Ishikawa (cell line): ENCODE data around the gene AIG1.

Source experiments
- CEBPB ChIP-seq: IDR thresholded peaks from 2 replicates; pipeline ENCODE4 v1.6.1; 2012
- CREB1 ChIP-seq: IDR thresholded peaks from 2 replicates; pipeline ENCODE4 v1.6.1; 2012; ENCODE audit warnings: low read depth
- EGR1 ChIP-seq: IDR thresholded peaks from 2 replicates; pipeline ENCODE4 v1.6.1; 2012
- EP300 ChIP-seq: IDR thresholded peaks from 2 replicates; pipeline ENCODE4 v1.6.1; 2012; ENCODE audit warnings: borderline replicate concordance
- MAX ChIP-seq: IDR thresholded peaks from 2 replicates; pipeline ENCODE4 v1.6.1; 2012
- NFIC ChIP-seq: IDR thresholded peaks from 2 replicates; pipeline ENCODE4 v1.6.1; 2012
- RAD21 ChIP-seq: IDR thresholded peaks from 2 replicates; pipeline ENCODE4 v1.6.1; 2012; ENCODE audit warnings: low read depth
- TAF1 ChIP-seq: IDR thresholded peaks from 2 replicates; pipeline ENCODE4 v1.6.1; 2012; ENCODE audit warnings: low read depth, mild to moderate bottlenecking
- TCF12 ChIP-seq: IDR thresholded peaks from 2 replicates; pipeline ENCODE4 v1.6.1; 2012; ENCODE audit warnings: low read depth
- TEAD4 ChIP-seq: IDR thresholded peaks from 2 replicates; pipeline ENCODE4 v1.6.1; 2012
- USF1 ChIP-seq: IDR thresholded peaks from 2 replicates; pipeline ENCODE4 v1.6.1; 2012
- YY1 ChIP-seq: IDR thresholded peaks from 2 replicates; pipeline ENCODE4 v1.6.1; 2012; ENCODE audit warnings: low read depth
- ZBTB7A ChIP-seq: IDR thresholded peaks from 2 replicates; pipeline ENCODE4 v1.6.1; 2012; ENCODE audit warnings: low read depth
- TF ChIP-seq, protein P1 (sequence below): IDR thresholded peaks from 2 replicates; pipeline ENCODE4 v1.6.1; 2012; ENCODE audit warnings: low read depth, mild to moderate bottlenecking

DNA sequence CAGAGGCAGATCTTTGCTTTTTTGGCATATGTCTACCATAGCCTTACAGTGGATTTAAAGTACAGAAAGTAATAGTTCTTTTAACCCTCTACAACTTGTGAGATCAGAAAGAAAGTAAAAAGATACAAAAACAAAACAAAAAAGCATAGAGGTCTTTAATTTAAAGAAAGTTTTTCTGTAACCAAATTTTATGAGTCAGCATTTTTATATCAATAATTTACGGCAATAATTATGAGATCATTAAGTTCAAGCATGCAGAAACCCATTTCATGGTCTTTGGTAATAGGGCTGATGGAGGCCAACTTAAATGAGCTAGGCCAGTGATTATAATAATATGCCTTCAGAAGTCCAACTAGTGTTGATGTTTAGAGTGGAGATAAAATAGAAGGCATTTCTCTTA, 145.9 kb downstream of the AIG1 start:
- TF ChIP-seq RAD21 = no peak
- no peak for TF ChIP-seq YY1
- TF ChIP-seq EP300 = no peak
- TF ChIP-seq TAF1 = no peak
- TF ChIP-seq TCF12 = no peak
- no peak for TF ChIP-seq CREB1
- no peak for TF ChIP-seq MAX
- no peak for TF ChIP-seq CEBPB
- TF ChIP-seq ZBTB7A = no peak
- no peak for TF ChIP-seq USF1
- TF ChIP-seq NFIC = no peak
- TF ChIP-seq TEAD4 = no peak
- TF ChIP-seq, protein P1, sequence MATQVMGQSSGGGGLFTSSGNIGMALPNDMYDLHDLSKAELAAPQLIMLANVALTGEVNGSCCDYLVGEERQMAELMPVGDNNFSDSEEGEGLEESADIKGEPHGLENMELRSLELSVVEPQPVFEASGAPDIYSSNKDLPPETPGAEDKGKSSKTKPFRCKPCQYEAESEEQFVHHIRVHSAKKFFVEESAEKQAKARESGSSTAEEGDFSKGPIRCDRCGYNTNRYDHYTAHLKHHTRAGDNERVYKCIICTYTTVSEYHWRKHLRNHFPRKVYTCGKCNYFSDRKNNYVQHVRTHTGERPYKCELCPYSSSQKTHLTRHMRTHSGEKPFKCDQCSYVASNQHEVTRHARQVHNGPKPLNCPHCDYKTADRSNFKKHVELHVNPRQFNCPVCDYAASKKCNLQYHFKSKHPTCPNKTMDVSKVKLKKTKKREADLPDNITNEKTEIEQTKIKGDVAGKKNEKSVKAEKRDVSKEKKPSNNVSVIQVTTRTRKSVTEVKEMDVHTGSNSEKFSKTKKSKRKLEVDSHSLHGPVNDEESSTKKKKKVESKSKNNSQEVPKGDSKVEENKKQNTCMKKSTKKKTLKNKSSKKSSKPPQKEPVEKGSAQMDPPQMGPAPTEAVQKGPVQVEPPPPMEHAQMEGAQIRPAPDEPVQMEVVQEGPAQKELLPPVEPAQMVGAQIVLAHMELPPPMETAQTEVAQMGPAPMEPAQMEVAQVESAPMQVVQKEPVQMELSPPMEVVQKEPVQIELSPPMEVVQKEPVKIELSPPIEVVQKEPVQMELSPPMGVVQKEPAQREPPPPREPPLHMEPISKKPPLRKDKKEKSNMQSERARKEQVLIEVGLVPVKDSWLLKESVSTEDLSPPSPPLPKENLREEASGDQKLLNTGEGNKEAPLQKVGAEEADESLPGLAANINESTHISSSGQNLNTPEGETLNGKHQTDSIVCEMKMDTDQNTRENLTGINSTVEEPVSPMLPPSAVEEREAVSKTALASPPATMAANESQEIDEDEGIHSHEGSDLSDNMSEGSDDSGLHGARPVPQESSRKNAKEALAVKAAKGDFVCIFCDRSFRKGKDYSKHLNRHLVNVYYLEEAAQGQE = no peak
- TF ChIP-seq EGR1 = no peak
